OCI-LY1 (cell line): ENCODE results near the gene GUK1.

Source experiments
- H2AFZ ChIP-seq: fragments of 200-600 bp; sonication (generic), shearing (Covaris generic); 2 replicates; pipeline ENCODE4 v1.6.0; 2014; ENCODE audit warnings: antibody characterized with exemption, mild to moderate bottlenecking, low read length
- H3F3A ChIP-seq: fragments of 200-600 bp; sonication (generic), shearing (Covaris generic); 2 replicates; pipeline ENCODE4 v1.6.0; 2014; ENCODE audit warnings: mild to moderate bottlenecking, antibody characterized with exemption, low read length, moderate library complexity; ENCODE audit not compliant: insufficient read depth
- H3K27ac ChIP-seq: fragments of 200-600 bp; sonication (generic); 2 replicates; pipeline ENCODE4 v1.5.1; 2014; ENCODE audit warnings: low read length, mixed run types, mild to moderate bottlenecking, low read depth; ENCODE audit not compliant: poor library complexity, severe bottlenecking
- H3K27me3 ChIP-seq: fragments of 200-600 bp; sonication (generic); 2 replicates; pipeline ENCODE4 v1.6.0; 2014; ENCODE audit warnings: antibody characterized with exemption, mild to moderate bottlenecking, low read length, moderate library complexity; ENCODE audit not compliant: insufficient read depth
- H3K36me3 ChIP-seq: fragments of 200-600 bp; sonication (generic); 2 replicates; pipeline ENCODE4 v1.6.1; 2014; ENCODE audit warnings: mild to moderate bottlenecking, antibody characterized with exemption, low read length, moderate library complexity, mixed read lengths; ENCODE audit not compliant: insufficient read depth
- H3K4me1 ChIP-seq: fragments of 200-600 bp; sonication (generic); 2 replicates; pipeline ENCODE4 v1.5.1; 2014; ENCODE audit warnings: mild to moderate bottlenecking, low read length, moderate library complexity; ENCODE audit not compliant: insufficient read depth, severe bottlenecking
- H3K4me2 ChIP-seq: fragments of 200-600 bp; sonication (generic), shearing (Covaris generic); 2 replicates; pipeline ENCODE4 v1.6.1; 2014; ENCODE audit warnings: low read length
- H3K4me3 ChIP-seq: fragments of 200-600 bp; sonication (generic); 2 replicates; pipeline ENCODE4 v1.5.1; 2014; ENCODE audit warnings: low read length, low read depth, mild to moderate bottlenecking, mixed read lengths; ENCODE audit not compliant: poor library complexity, severe bottlenecking
- H3K79me2 ChIP-seq: fragments of 200-600 bp; shearing (Covaris generic); 2 replicates; pipeline ENCODE4 v1.6.1; 2016; ENCODE audit warnings: mixed run types, low read length, mixed read lengths; ENCODE audit not compliant: insufficient read depth
- H3K9ac ChIP-seq: fragments of 200-600 bp; sonication (generic), shearing (Covaris generic); 2 replicates; pipeline ENCODE4 v1.6.1; 2014; ENCODE audit warnings: mild to moderate bottlenecking, low read length, mixed read lengths
- H3K9me2 ChIP-seq: fragments of 200-600 bp; sonication (generic), shearing (Covaris generic); 2 replicates; pipeline ENCODE4 v1.6.1; 2014; ENCODE audit warnings: low read depth, mild to moderate bottlenecking, low read length, mixed read lengths
- H3K9me3 ChIP-seq: fragments of 200-600 bp; shearing (Covaris generic); 2 replicates; pipeline ENCODE4 v1.6.1; 2014; ENCODE audit warnings: low read length, mixed read lengths
- H4K20me1 ChIP-seq: fragments of 200-600 bp; sonication (generic), shearing (Covaris generic); 2 replicates; pipeline ENCODE4 v1.6.0; 2016; ENCODE audit warnings: mild to moderate bottlenecking, low read length; ENCODE audit not compliant: insufficient read depth
- CTCF ChIP-seq: fragments of 200-600 bp; sonication (generic), shearing (Covaris generic); IDR thresholded peaks from 2 replicates; pipeline ENCODE4 v1.5.1; 2017; ENCODE audit warnings: mild to moderate bottlenecking, antibody characterized with exemption, low read length, moderate library complexity, mixed read lengths
- EZH2 ChIP-seq: fragments of 200-600 bp; sonication (generic), shearing (Covaris generic); IDR thresholded peaks from 2 replicates; pipeline ENCODE4 v1.8.0; 2017; ENCODE audit warnings: borderline replicate concordance, mixed run types, mild to moderate bottlenecking, antibody characterized with exemption, low read length, moderate library complexity, mixed read lengths

Gene GUK1

GRCh38 chr1:228095161-228095560 is 44.9 kb upstream of the GUK1 start:
- H3K4me2 ChIP-seq = no peak overlapping the region
- no peaks in the 10 kb centered on the region for H3F3A ChIP-seq
- H3K9me2 ChIP-seq = no peaks in the 10 kb centered on the region
- H3K4me3 ChIP-seq = no peak overlapping the region
- H3K9ac ChIP-seq = no peak overlapping the region
- H2AFZ ChIP-seq = no peak overlapping the region
- H3K79me2 ChIP-seq = peaks cover 67% of the 10 kb centered on the region
- H3K9me3 ChIP-seq = peaks cover 17% of the 10 kb centered on the region
- no peak for TF ChIP-seq EZH2
- no peak for TF ChIP-seq CTCF
- no peaks in the 10 kb centered on the region for H3K27me3 ChIP-seq
- H4K20me1 ChIP-seq = no peaks in the 10 kb centered on the region
- H3K36me3 ChIP-seq = peaks cover 97% of the 10 kb centered on the region
- no peak overlapping the region for H3K27ac ChIP-seq
- H3K4me1 ChIP-seq = peaks cover 4% of the 10 kb centered on the region

GRCh38 chr1:228095938-228096337 is 44.1 kb upstream of the GUK1 start:
- H3K27ac ChIP-seq = no peak overlapping the region
- H3F3A ChIP-seq = no peaks in the 10 kb centered on the region
- peaks cover 99% of the 10 kb centered on the region for H3K36me3 ChIP-seq
- H3K79me2 ChIP-seq = peaks cover 60% of the 10 kb centered on the region
- no peak overlapping the region for H3K9ac ChIP-seq
- no peak overlapping the region for H3K4me2 ChIP-seq
- peaks cover 17% of the 10 kb centered on the region for H3K9me3 ChIP-seq
- H4K20me1 ChIP-seq = no peaks in the 10 kb centered on the region
- no peak overlapping the region for H2AFZ ChIP-seq
- H3K9me2 ChIP-seq = no peaks in the 10 kb centered on the region
- H3K27me3 ChIP-seq = no peaks in the 10 kb centered on the region
- no peak overlapping the region for H3K4me3 ChIP-seq
- H3K4me1 ChIP-seq = no peaks in the 10 kb centered on the region
- TF ChIP-seq CTCF (no peak), EZH2 (no peak)

GRCh38 chr1:228096416-228097332 is 43.4 kb upstream of the GUK1 start:
- Histone ChIP-seq H3F3A (peaks cover 7% of the 10 kb centered on the region), H3K9me2 (no peaks in the 10 kb centered on the region), H3K9me3 (peaks cover 14% of the 10 kb centered on the region), H3K4me1 (peaks cover 4% of the 10 kb centered on the region), H3K9ac (no peak overlapping the region), H3K4me3 (no peak overlapping the region), H3K27ac (no peak overlapping the region), H3K79me2 (peaks cover 52% of the 10 kb centered on the region), H4K20me1 (no peaks in the 10 kb centered on the region), H2AFZ (no peak overlapping the region), H3K4me2 (no peak overlapping the region), H3K27me3 (no peaks in the 10 kb centered on the region), H3K36me3 (peaks cover 97% of the 10 kb centered on the region)
- no peak for TF ChIP-seq EZH2
- TF ChIP-seq CTCF = no peak
